AG04450 (cell line): ENCODE results near the gene IP6K1. TPM values are rescaled to one million over a fixed set of nuclear protein-coding genes. Genes with fewer than 3 reads are reported as not detected.
"Not testable (repeated sequence)": the region's sequence is repeated elsewhere in the genome, so short reads cannot be mapped to it uniquely, and the experiment has no call there.

Source experiments
- CTCF ChIA-PET: fragments of 300-600, 350-600 bp; formaldehyde crosslinking; extraction: SDS; loops from one replicate; lab custom pipeline; 2022; ENCODE audit warnings: antibody characterized with exemption, inconsistent platforms; lab: Charles Lee
- POLR2A ChIA-PET: fragments of 350-600 bp; formaldehyde crosslinking; extraction: SDS; loops from one replicate; lab custom pipeline; 2021; ENCODE audit warnings: antibody characterized with exemption, inconsistent platforms; lab: Yijun Ruan, JAX
- DNase-seq: peaks from one replicate; pipeline ENCODE4 v3.0.0-alpha.2; 2011; ENCODE audit warnings: low read depth, low spot score
- H3K27ac ChIP-seq: one replicate; pipeline ENCODE4 v1.5.1; 2012; ENCODE audit warnings: low read depth, low read length, control low read depth
- H3K27me3 ChIP-seq: one replicate; pipeline ENCODE4 v1.6.0; 2012; ENCODE audit warnings: low read length; ENCODE audit not compliant: control insufficient read depth, insufficient read depth
- H3K4me3 ChIP-seq: 2 replicates; pipeline ENCODE4 v1.5.1; 2011; ENCODE audit warnings: mild to moderate bottlenecking, low read depth, low read length, control low read depth
- H3K9me3 ChIP-seq: 2 replicates; pipeline ENCODE4 v1.5.1; 2012; ENCODE audit warnings: low read length; ENCODE audit not compliant: control insufficient read depth, insufficient read depth
- polyA plus RNA-seq: library from polyadenylated mRNA; depleted of rRNA; stranded (reverse); fragments of >200 nt; gene quantifications from 2 replicates; pipeline ENCODE4 v1.2.3, GENCODE V29; 2011
- TF ChIP-seq, protein P1 (sequence below): IDR thresholded peaks from 2 replicates; pipeline ENCODE4 v1.5.1; 2011; ENCODE audit warnings: low read depth, low read length, control low read depth, inconsistent platforms

The IP6K1 gene
- polyA plus RNA-seq, 1 experiment = 40.4 TPM

DNA sequence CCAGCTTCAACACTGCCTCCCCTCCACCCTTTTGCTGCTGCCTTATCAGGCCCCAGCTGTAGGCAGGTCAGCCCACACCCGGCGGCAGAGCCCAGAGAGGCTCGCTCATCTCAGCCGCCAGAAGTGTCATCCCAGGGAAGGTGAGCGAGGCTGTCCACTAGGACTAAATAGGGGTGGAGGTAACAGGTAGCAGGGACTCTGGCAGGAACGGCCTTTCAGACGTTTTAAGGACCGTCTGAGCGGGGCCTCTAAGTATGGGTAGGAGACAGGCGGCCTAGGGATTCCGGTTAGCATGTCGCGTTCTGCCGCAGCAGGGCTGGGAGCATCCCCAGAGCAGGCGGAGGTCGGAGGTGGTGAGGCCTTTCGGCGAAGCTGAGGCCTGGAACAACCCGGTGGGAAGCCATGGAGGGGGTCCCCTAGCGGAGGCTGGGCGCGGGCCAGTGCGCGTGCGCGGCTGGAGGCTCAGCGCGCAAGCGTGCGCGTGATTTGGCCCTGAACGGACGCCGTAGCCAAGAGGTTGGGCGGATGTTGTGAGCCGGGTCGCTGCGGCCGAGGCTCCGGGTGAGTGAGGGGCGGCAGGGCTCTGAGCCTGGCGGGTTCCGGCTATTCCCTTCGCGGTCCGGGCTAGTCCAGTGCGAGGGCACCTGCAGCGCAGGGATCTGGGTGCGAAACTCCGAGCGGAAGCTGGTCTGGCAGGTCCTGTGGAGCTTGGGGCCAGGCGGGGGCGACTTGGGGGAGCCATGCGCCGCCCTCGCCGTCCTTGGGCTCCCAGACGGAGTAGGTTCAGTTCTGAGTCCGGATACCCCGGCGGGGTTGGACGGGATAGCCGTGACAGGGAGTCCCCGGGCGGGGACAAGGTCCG is 97.1 kb downstream of the IP6K1 start, which contains the start of the genes MST1 and RNF123:
MST1 (minus strand) TSS at position 429 of the 862 bp plus-strand sequence. CDS start 783 bp downstream, outside the sequence.
RNF123 (plus strand) TSS at position 512 of the 862 bp plus-strand sequence. CDS start 1,609 bp downstream, outside the sequence.
- ChIA-PET POLR2A (no interaction called here), CTCF (no interaction called here)
- no peaks in the 10 kb centered on the region; the same call in 1 of the 2 replicates for H3K9me3 ChIP-seq
- peak within 1 kb of the TSS; percentile 95 for H3K4me3 ChIP-seq
- TF ChIP-seq, protein P1, sequence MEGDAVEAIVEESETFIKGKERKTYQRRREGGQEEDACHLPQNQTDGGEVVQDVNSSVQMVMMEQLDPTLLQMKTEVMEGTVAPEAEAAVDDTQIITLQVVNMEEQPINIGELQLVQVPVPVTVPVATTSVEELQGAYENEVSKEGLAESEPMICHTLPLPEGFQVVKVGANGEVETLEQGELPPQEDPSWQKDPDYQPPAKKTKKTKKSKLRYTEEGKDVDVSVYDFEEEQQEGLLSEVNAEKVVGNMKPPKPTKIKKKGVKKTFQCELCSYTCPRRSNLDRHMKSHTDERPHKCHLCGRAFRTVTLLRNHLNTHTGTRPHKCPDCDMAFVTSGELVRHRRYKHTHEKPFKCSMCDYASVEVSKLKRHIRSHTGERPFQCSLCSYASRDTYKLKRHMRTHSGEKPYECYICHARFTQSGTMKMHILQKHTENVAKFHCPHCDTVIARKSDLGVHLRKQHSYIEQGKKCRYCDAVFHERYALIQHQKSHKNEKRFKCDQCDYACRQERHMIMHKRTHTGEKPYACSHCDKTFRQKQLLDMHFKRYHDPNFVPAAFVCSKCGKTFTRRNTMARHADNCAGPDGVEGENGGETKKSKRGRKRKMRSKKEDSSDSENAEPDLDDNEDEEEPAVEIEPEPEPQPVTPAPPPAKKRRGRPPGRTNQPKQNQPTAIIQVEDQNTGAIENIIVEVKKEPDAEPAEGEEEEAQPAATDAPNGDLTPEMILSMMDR = peak; percentile 48
- peak within 1 kb of the TSS; percentile 52 for H3K27ac ChIP-seq
- H3K27me3 ChIP-seq = no peaks in the 10 kb centered on the region
- peak; percentile 78 for DNase-seq

- DNase-seq, H3K9me3 ChIP-seq, POLR2A ChIA-PET, CTCF ChIA-PET, H3K27ac ChIP-seq, H3K27me3 ChIP-seq: not testable (repeated sequence)
- peak overlapping the region; percentile 95 for H3K4me3 ChIP-seq
These were observed 97.8 kb downstream of the IP6K1 start for GRCh38 chr3:49688338-49689045.

DNA sequence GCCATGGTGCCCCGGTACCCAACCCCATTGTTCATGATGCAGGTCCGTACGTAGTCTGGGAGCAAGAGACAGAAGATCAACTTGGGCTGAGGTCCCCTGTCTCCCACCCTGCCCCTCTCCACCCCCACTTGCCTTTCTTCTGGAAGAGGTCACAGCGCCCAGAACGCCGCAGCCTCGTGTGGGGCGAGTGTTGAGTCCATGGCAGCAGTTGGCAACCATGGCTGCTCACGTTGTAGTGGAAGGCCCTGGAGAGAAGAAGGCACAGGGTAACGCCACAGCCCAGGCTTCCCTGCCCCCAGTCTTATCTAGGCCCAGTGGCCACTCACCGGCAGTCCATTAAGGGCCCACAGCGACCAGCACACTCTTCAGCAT is 98.9 kb downstream of the IP6K1 start:
- H3K27ac ChIP-seq, POLR2A ChIA-PET, H3K9me3 ChIP-seq, DNase-seq, H3K27me3 ChIP-seq, CTCF ChIA-PET, H3K4me3 ChIP-seq: not testable (repeated sequence)

DNA sequence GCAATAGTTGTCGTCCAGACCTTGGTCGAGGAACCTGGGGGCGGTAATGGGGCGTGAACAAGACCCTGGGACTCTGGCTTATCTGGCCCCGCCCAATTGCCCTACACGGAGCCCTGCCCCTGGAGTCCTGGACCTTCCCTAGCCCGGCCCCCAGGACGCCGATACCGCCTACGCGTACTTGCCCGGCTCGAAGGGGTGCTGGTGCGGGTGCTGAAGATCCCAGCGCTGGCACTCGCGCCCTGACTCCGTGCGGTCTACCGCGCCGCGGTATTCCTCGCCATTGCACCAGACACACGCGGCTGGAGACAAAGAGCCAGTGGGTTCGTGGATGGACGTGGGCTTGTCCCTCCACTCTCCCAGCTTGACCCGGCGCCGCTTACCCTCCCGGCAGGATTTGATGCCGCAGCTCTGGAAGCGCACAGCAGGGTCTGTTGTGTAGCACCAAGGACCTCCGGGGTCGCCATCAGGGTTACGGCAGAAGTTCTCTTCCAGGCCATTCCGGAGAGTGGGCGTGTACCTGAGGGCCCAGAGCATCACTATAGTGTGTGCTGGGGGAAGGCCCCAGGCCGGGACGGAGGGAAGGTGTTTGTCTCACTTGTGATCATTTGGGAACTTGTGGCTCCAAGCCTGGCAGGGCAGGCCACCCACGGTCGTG is 99.4 kb downstream of the IP6K1 start:
- H3K27ac ChIP-seq, DNase-seq, CTCF ChIA-PET, H3K27me3 ChIP-seq, H3K9me3 ChIP-seq, POLR2A ChIA-PET: not testable (repeated sequence)
- peak overlapping the region; percentile 39 for H3K4me3 ChIP-seq

- POLR2A ChIA-PET, CTCF ChIA-PET, H3K27ac ChIP-seq, H3K27me3 ChIP-seq, DNase-seq, H3K9me3 ChIP-seq: not testable (repeated sequence)
- H3K4me3 ChIP-seq = peak overlapping the region; percentile 39
These were observed 100.0 kb downstream of the IP6K1 start for GRCh38 chr3:49686346-49686745.

DNA sequence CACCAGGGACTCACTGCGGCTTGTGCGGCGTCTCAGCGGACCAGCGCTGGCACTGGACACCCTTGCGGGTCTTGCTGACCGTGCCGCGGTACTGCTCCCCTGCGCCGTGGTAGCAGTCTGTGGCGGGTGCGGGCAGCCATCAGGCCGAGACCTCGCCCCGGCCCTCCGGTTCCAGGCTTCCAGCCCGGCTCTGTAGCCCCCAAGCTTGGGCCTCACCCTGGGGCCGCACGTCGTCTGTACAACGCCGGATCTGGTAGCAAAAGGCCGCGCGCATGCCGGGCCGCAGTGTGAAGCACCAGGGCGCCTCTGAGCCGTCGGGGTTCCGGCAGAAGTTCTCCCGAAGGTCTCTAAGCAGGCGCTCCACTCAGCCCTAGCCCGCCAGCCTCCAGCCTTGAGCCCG is 100.5 kb downstream of the IP6K1 start:
- POLR2A ChIA-PET, CTCF ChIA-PET, DNase-seq, H3K27me3 ChIP-seq, H3K9me3 ChIP-seq, H3K27ac ChIP-seq, H3K4me3 ChIP-seq: not testable (repeated sequence)

DNA sequence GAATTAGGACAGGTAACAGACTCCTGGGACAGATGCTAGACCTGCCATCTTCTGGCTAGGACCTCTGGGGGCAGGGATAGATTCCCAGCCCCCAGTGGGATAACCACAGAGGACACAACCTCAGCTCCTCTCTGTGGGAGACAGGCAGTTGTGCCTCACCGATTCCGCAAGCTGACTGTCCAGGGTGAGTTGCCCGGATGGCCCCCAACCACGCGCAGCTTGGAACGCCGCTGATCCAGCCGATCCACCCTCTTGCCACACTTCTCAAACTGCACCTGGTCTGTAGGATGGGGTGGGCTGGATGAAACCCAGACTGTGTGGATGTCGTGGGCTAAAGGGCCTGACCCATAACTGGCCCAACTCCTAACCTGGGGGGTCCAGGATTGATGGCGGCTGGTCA is 101.2 kb downstream of the IP6K1 start:
- POLR2A ChIA-PET, H3K4me3 ChIP-seq, H3K9me3 ChIP-seq, CTCF ChIA-PET, H3K27ac ChIP-seq, H3K27me3 ChIP-seq, DNase-seq: not testable (repeated sequence)

GRCh38 chr3:49684453-49684852 is 101.9 kb downstream of the IP6K1 start:
- CTCF ChIA-PET, H3K27me3 ChIP-seq, H3K9me3 ChIP-seq, H3K4me3 ChIP-seq, H3K27ac ChIP-seq, DNase-seq, POLR2A ChIA-PET: not testable (repeated sequence)
